GM19025 (cell line): ENCODE measurements around the gene IKZF1.
A peak's percentile ranks its signal among the peaks of the same experiment; 100 is the strongest.

ENCODE experiments used
- ATAC-seq: cut with Tn5 transposase; IDR thresholded peaks from one replicate; pipeline ENCODE4 v1.9.1; 2021; ENCODE audit warnings: mild to moderate bottlenecking, low read depth, moderate library complexity; ENCODE audit not compliant: unreplicated experiment

IKZF1 gene

DNA sequence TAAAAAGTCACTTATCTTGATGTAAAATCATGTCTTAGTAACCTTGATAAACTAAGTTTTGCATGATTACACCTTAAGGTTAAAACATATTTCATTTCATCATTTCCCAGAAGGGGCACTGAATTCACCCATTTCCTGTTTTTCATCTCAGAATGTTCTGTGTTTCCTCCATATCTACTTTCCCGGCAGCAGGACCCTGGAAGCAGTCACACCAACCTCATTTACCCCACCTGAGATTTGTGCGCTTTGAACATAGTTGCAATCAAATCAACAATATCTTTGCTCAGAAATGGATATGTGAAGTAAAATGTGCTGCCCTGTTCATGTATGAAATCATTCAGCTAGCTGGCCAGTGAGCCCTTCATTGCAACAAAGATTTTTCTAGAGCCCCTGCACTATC is 46.8 kb downstream of the IKZF1 start:
- ATAC-seq, result no peak

GRCh38 chr7:50352282-50352681 is 47.8 kb downstream of the IKZF1 start:
- peak; percentile 75 for ATAC-seq

- ATAC-seq, result no peak
Observed at GRCh38 chr7:50352751-50353150, 48.2 kb downstream of the IKZF1 start.

DNA sequence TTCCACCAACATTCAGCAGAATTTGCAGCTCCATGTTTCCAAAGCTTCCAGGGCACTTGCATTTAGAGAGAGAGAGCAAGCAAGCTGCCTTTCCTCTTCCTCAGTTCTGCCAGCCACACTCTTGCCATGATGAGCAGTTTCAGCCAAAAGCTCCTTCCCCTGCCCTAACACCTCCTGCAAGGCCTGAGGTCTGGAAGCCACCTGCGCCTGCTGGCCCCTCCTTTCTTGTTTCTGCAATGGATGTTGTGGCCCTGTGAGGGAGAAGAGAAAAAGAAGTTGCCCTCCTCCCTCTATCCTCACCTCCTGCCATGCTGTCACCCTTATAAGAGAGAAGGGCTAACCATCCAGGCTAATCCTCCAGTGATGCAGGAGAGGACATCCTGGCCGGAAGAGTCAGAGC is 48.7 kb downstream of the IKZF1 start:
- no peak for ATAC-seq

GRCh38 chr7:50353894-50354595 is 49.5 kb downstream of the IKZF1 start:
- no peak for ATAC-seq

GRCh38 chr7:50355817-50356178 is 51.3 kb downstream of the IKZF1 start:
- ATAC-seq, result no peak

GRCh38 chr7:50356212-50356944 is 51.9 kb downstream of the IKZF1 start:
- no peak for ATAC-seq

DNA sequence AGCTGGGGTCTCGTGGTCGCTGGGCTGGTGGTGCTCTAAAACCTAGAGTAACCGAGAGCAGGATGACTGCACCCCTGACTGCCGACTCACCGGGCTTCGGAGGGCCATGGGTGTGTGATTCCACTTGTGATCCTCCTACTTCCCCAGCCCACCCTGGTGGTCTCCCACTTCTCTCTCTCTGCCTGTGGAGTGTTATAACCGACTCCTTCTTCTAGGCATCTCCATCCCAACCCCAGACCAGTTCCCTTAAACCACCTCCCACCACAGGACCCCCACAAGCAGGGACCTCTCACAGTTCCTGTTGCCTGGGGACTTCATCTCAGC is 52.4 kb downstream of the IKZF1 start:
- ATAC-seq, result no peak

DNA sequence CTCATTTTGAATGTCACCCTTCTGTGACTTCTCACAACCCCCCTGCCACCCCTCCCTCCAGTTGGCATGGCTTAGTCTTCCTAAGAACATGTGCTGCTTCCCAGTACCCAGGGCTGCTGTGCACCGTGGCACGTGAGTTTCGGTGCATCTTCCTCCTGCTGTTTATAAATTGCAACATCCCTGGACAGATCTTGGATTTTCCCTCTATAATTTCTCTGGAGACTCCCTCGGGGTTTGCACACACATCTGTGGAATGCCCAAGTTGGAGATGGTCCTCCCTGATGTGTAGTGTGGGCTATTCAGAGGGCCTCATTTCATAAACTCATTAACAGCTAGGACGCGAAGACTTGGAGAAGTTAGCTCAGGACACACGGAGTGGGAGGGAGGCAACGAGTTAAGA is 52.9 kb downstream of the IKZF1 start:
- ATAC-seq, result no peak

DNA sequence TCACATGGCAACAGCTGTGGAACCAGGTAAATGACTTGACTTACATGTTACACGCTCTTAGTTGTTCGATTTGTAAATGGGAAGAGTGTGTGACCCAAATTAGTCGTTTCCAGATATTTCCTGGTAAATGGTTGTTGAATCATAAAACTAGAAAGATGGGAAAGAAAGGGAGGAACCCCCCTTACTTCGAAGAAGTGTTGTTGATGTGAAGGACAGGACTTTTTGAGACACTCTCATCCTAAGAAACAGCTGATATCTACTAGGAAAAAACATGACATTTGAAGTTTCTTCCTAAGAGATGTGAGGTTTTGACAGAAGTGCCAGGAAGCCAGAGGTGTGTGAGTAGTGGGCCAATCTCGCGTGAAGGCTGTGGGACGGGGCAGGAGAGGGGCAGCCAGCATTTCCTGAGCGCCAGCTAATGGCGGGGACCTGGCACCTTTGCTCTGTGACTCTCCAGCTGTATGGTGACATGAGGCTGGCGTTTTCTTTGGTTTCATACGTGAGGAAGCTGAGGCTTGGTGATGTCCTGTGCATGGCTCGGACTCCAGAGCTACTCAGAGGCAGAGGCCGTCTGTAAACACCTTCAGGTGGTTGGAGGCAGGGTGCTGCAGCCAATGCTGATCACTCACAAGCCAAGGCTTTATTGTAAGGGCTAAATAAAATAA is 53.7 kb downstream of the IKZF1 start:
- no peak for ATAC-seq

GRCh38 chr7:50358779-50359178 is 54.3 kb downstream of the IKZF1 start:
- no peak for ATAC-seq

DNA sequence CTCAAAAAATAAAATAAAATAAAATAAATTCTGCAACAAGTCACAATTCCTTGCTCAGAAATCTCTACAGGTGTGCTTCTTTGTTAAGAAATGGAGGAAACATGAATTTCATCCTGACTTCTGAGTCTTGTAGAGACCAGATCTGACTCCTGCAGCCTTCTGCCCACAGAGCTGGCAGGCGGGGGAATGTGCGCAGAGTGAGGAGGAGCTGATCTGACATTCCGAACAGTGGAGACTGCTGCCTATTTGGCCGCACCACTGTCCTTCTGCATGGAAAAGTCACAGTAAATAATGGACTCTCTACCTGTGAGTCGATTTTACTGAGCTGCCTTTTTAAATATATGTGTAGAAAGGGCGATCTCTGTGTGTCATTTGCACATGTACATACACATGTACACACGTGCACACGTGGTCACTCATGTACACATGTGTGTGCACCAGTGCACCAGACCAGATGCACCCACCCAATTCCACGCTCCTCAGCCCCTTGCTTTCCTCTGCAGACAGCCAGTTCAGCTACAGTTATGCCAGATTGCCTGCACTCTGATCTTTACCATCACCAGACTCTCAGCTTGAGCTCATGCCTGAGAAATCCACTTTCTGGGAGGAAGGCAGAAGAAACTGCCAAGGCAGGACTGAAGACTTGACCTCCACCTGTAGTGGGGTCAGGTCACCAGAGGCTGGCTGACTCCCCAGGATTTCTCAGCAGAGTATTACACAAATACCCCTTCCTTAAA is 54.9 kb downstream of the IKZF1 start:
- no peak for ATAC-seq

DNA sequence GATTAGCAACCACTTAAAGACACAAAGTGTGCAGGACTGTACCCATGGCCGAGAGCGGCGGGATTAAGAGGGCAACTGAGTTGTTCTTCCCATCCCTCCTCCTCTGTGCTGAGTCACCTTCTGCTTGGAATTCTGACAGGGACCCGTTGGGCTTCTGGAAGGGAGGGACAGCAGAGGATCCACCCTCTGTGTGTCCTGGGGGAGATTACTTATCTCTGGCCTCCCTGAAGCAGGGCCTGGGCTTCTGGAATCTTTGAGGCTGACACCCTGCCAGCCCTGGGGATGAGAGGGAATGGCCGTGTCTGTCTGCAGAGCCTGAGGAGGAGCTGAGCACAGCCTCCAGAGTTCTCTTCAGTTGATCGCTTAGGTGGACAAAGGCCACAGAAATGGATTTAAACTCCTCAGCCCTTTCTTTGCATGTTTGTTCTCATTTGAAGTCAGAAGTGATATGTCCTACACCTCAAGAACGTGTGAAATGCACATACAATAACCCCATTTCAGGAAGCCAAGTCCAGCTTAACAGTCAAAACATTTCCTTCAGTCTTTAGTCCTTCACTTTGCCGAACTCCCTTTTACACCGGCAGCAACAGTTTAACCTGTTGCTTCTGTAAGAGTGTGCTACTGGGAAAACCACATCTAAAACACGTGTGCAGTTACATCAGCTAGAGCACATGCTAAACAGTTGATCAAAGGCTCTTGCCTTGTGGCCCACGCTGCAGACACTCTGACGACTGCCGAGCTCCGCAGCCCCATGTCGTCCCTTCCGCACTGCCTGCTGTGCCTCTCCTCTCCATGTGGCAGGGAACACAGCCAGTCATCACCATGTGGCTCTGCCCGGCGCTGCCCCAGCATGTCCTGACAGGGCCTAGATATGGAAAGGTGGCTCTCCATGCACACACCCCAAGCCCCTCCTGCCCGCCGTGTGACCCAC is 55.7 kb downstream of the IKZF1 start:
- ATAC-seq, result no peak

DNA sequence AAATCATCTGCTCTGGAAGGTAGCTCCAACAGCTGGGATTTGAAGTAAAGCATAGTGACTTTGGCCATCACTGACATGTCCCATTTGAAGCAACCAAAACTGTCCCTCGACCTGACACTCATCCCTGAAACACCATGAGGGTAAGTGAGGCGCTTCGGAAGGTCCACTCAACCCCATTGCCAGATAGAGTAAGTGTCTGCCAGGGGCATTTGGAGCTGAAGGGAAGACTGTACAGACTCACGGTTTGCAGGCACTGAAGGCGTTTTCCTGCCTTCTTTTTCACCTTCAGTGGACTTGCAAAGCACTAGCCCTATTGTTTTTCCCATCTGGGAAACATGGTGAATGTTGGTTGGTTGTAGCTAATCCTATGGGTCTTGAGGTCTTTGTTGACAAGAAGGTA is 57.6 kb downstream of the IKZF1 start:
- ATAC-seq, result no peak

GRCh38 chr7:50362712-50363282 is 58.3 kb downstream of the IKZF1 start:
- no peak for ATAC-seq

DNA sequence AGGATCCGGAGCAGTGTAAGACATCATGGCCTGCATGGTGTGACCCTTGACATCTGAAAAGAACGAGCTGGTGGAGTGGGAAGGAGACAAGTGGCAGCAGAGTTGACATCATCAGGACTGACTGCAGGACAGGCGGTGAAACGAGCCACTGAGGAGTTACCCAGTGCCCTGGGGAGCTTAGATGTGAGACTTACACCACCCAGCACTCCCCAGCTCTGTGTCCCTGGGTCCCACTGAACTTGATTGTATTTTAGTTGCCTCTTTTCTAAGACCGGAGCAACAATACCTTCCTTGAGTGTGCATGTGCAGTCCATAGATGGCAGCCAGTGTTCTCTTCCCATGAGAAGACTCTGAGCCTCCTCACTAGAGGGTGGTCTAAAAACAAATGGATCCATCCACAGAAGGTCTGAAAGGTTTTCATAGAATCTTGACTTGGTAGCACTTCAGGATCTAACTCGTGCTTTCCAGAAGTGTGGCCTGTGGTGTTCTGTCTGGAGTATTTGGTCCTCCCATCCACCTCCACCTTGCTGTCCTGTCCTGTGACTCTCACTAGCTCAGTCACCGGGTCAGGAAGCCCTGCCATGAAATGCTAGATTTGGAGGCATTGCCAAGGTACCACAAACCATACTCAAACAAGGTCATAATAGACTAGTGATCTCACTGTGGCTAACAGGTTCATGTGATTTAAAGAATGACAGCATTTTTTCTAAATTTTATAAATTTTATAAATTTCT is 59.0 kb downstream of the IKZF1 start:
- no peak for ATAC-seq

DNA sequence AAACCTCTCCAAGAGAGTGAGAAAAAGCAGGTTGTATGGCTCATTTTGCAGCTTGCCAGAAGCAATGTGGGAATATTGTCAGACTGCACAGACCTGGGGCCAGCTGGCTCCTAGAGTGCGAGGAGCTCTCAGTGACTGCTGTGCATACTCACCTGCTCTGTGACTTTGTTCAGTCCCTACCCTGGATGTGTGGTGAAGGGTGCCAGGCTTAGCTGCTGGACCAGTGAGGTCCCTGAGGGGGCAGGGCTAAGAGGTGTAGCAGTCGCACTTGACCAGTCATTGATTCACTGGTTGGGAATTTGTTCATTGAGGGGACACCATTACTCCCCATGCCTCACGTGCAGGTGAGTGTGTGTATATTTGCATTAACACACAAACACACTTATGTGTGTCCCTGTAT is 60.1 kb downstream of the IKZF1 start:
- no peak for ATAC-seq

DNA sequence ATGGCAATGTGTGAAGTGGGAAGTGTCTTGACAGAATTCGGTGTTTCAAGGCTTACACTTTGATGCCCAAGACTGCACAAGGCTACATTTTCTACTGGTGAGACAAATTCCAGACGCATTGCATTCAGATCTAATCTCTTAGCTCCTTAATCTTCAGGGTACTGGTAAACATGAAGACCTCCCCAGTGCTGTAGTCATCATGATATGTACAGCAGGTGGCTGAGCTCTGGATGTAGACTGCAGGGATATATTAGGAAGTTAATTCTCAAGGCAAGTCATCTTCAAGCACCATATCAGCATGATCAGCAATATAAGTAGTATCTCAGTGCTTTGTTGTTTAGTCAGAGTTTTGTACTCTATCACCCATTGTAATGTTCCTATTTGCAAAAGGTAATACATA is 61.8 kb downstream of the IKZF1 start:
- ATAC-seq, result no peak

DNA sequence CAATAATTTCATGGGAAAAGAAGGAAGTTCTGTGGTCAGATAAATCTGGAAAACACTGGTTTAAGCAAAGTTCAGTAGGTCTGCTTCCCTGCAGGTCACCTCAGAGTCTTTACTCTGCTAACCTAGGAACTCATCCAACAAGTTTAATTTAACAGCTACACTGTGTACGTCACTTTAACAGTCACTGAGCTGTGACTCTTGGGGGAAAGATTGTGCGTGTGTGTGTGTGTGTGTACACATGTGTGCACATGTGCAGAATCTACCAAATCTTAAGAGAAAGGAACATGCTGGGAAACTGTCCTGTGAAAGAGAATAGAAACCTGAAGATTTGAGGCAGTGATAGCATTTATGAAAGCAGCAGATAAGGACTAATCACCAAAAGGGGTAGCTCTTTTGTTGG is 62.6 kb downstream of the IKZF1 start:
- ATAC-seq, result no peak
